ENCODE data around the gene STOX2. TPM values are rescaled to one million over a fixed set of nuclear protein-coding genes. Genes with fewer than 3 reads are reported as not detected.

Gene STOX2
- total RNA-seq, 1 donor from 2014 or later: 1.9 TPM

- TF ChIP-seq, protein P1, sequence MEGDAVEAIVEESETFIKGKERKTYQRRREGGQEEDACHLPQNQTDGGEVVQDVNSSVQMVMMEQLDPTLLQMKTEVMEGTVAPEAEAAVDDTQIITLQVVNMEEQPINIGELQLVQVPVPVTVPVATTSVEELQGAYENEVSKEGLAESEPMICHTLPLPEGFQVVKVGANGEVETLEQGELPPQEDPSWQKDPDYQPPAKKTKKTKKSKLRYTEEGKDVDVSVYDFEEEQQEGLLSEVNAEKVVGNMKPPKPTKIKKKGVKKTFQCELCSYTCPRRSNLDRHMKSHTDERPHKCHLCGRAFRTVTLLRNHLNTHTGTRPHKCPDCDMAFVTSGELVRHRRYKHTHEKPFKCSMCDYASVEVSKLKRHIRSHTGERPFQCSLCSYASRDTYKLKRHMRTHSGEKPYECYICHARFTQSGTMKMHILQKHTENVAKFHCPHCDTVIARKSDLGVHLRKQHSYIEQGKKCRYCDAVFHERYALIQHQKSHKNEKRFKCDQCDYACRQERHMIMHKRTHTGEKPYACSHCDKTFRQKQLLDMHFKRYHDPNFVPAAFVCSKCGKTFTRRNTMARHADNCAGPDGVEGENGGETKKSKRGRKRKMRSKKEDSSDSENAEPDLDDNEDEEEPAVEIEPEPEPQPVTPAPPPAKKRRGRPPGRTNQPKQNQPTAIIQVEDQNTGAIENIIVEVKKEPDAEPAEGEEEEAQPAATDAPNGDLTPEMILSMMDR (IDR thresholded peaks at IDR 0.05): no peak
- DNase-seq (ENCODE audit: low spot score): no peak
- Mint-ChIP-seq H3K27me3 (ENCODE audit: low read depth) (peaks cover 1% of the 10 kb centered on the region), H3K4me3 (ENCODE audit: unreplicated experiment) (no peak overlapping the region), H3K9me3 (ENCODE audit: low read depth) (peaks cover 11% of the 10 kb centered on the region), H3K36me3 (ENCODE audit: low read depth) (peaks cover 3% of the 10 kb centered on the region), H3K27ac (ENCODE audit: unreplicated experiment) (no peak overlapping the region), H3K4me1 (ENCODE audit: low read depth) (peaks cover 3% of the 10 kb centered on the region)
Observed at GRCh38 chr4:183969596-183969995, 64.5 kb downstream of the STOX2 start.

- H3K27me3 Mint-ChIP-seq (ENCODE audit: low read depth): no peaks in the 10 kb centered on the region
- DNase-seq (ENCODE audit: low spot score): no peak
- no peak overlapping the region for H3K27ac Mint-ChIP-seq (ENCODE audit: unreplicated experiment)
- TF ChIP-seq, protein P1 (IDR thresholded peaks at IDR 0.05): no peak
- peaks cover 3% of the 10 kb centered on the region for H3K4me1 Mint-ChIP-seq (ENCODE audit: low read depth)
- no peak overlapping the region for H3K4me3 Mint-ChIP-seq (ENCODE audit: unreplicated experiment)
- H3K9me3 Mint-ChIP-seq (ENCODE audit: low read depth): peaks cover 24% of the 10 kb centered on the region
- H3K36me3 Mint-ChIP-seq (ENCODE audit: low read depth): peaks cover 4% of the 10 kb centered on the region
Observed at GRCh38 chr4:183971929-183972490, 66.9 kb downstream of the STOX2 start.

DNA sequence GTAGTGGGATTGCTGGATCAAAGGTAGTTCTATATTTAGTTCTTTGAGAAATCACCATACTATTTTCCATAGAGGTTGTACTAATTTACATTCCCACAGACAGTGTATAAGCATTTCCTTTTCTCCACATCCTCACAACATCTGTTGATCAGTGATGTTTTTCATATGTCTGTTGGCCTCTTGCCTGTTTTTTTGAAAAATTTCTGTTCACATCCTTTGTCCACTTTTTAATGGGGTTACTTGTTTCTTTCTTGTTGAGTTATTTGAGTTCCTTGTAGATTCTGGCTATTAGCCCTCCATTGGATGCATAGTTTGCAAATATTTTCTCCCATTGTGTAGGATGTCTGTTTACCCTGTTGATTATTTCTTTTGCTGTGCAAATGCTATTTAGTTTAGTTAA, 72.6 kb downstream of the STOX2 start:
- TF ChIP-seq, protein P1 (IDR thresholded peaks at IDR 0.05): no peak
- H3K9me3 Mint-ChIP-seq (ENCODE audit: low read depth): peaks cover 26% of the 10 kb centered on the region
- peaks cover 4% of the 10 kb centered on the region for H3K36me3 Mint-ChIP-seq (ENCODE audit: low read depth)
- no peaks in the 10 kb centered on the region for H3K27me3 Mint-ChIP-seq (ENCODE audit: low read depth)
- H3K4me1 Mint-ChIP-seq (ENCODE audit: low read depth): no peaks in the 10 kb centered on the region
- no peak overlapping the region for H3K27ac Mint-ChIP-seq (ENCODE audit: unreplicated experiment)
- H3K4me3 Mint-ChIP-seq (ENCODE audit: unreplicated experiment): no peak overlapping the region
- no peak for DNase-seq (ENCODE audit: low spot score)

DNA sequence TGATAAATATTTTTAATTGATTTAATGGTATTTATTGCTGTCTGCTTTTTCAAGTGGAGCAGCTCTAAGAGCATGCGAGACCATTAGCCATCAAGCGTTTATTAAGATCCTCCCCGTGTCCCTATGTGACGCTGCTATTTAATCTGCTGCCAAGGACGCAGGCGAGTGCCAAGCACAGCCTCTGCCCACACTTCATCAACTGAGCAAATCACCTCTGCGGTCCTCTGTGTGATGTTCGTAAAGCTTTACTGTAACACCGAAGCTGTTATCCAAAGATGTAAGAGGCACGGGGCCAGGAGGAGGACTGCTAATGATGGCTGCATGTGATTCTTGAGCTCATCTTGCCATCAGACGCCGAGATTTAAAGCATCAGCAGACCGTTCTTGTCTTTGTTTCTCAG, 79.5 kb downstream of the STOX2 start:
- Mint-ChIP-seq H3K4me1 (ENCODE audit: low read depth) (no peaks in the 10 kb centered on the region), H3K36me3 (ENCODE audit: low read depth) (no peaks in the 10 kb centered on the region), H3K27ac (ENCODE audit: unreplicated experiment) (no peak overlapping the region), H3K9me3 (ENCODE audit: low read depth) (no peaks in the 10 kb centered on the region), H3K27me3 (ENCODE audit: low read depth) (no peaks in the 10 kb centered on the region), H3K4me3 (ENCODE audit: unreplicated experiment) (no peak overlapping the region)
- no peak for DNase-seq (ENCODE audit: low spot score)
- TF ChIP-seq, protein P1 (IDR thresholded peaks at IDR 0.05): no peak

DNA sequence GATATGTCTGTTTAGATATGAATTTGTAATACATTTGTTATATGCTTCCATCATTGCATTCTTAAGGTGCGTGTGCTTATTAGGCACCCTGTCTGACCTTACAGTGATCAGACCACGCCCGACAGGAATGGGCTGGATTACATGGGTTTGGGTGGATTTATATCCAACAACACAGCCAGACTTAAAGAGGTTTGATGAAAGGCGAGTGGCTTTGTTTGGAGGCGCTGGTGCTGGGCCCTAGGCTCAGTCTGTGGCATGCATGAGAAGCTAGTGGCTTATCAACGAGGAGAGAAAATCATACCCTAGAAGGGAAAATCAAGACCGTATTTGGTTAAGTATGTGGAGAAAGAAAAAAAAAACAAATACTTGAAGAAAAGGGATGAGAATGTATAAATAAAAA, 80.7 kb downstream of the STOX2 start:
- no peak overlapping the region for H3K27ac Mint-ChIP-seq (ENCODE audit: unreplicated experiment)
- no peaks in the 10 kb centered on the region for H3K4me1 Mint-ChIP-seq (ENCODE audit: low read depth)
- no peaks in the 10 kb centered on the region for H3K36me3 Mint-ChIP-seq (ENCODE audit: low read depth)
- H3K27me3 Mint-ChIP-seq (ENCODE audit: low read depth): no peaks in the 10 kb centered on the region
- DNase-seq (ENCODE audit: low spot score): no peak
- H3K4me3 Mint-ChIP-seq (ENCODE audit: unreplicated experiment): no peak overlapping the region
- TF ChIP-seq, protein P1 (IDR thresholded peaks at IDR 0.05): no peak
- no peaks in the 10 kb centered on the region for H3K9me3 Mint-ChIP-seq (ENCODE audit: low read depth)
